GM03348 (cell line): ENCODE data around the gene TSPAN5.
A peak's percentile ranks its signal among the peaks of the same experiment; 100 is the strongest.

Source experiments
- DNase-seq: peaks from one replicate; pipeline ENCODE4 v3.0.0; 2012; ENCODE audit warnings: low spot score

TSPAN5 gene

GRCh38 chr4:98585596-98585995 lies 72.8 kb downstream of the TSPAN5 start:
- DNase-seq = no peak

GRCh38 chr4:98584265-98584664 lies 74.1 kb downstream of the TSPAN5 start:
- no peak for DNase-seq

GRCh38 chr4:98583265-98583664 lies 75.1 kb downstream of the TSPAN5 start:
- DNase-seq = no peak

GRCh38 chr4:98581126-98581525 lies 77.3 kb downstream of the TSPAN5 start:
- no peak for DNase-seq

DNA sequence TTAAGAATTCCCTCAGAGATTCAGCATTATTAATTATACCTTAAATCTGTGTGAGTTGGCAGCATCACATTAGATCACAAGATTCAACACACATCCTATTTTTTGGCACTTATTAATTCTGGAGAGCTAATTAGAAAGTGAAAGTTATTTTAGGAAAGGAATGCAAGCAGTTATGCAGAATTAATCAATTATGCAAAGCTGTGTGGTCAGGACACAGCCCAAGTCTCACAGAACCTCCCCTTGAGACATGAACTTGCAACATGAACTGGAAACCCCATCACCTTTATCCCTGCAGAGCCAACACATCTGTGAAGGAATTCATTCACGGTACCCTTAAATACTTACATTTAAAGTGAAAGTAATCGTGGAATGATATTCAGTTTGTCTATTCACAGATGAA lies 80.5 kb downstream of the TSPAN5 start:
- peak; percentile 31 for DNase-seq

GRCh38 chr4:98574816-98575215 lies 83.6 kb downstream of the TSPAN5 start:
- no peak for DNase-seq

DNA sequence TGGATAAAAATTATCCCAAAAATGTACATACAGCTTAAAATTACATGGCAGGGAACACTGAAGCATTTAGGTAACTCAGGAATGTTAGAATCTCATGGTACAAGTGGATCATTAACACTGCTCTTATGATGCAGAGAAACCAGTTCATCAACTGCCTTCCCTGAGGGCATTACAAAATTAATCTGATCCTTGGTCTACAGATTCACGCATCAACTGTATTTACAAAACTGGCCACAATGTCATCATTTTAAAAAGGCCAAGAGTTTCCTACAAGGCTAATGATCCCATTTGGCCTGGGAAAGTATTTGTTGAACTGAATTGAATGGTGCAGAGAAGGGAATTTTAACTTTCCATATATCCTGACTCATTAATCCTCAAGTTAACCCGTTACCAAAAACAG lies 84.6 kb downstream of the TSPAN5 start:
- DNase-seq = no peak

DNA sequence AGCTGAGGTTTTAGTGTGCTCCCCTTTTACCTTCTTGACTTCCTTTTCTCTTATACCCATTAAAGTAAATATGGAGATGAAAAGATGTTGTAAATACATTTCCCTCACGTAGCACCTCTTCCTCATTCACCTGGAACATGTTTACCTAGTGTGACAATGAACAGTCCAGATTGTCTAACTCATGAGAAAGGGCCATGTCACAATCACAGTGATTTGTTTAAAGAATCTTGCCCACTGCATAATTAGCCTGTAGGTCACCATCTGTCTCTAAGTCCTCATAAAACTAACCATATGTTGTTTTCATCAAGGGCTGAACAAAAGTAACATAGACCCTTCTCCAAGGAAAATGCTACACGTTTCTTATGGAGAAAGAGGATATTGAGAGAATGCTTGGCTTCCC lies 85.7 kb downstream of the TSPAN5 start:
- no peak for DNase-seq

DNA sequence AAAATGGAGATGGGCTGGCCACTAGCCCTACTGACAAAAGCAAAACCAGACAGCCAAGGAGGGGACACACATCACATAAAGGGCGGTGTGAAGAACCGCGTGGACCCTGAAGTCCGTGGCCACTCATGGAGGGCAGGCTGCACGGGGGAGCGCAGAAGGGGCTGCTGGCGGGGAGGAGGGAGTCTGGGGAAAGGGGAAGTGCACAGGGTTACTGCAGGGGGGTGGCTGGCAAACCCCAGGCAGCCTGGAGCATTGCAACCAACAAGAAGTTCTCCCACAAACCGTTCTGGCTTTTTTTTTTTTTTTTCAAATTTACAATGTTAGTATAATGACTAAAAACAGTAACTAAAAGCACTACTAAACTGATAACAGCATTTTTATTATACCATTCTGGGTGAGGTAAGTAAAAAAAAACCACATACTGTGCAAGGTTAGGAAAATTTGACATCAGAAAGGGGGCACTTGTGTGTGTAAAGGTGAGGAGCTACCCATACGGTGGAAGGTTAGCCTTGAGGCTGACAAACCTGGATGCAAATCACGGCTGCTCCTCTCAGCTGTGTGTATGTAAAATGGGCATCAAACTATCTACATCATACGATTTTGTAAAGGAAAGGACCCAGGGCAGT lies 87.1 kb downstream of the TSPAN5 start:
- DNase-seq = no peak

GRCh38 chr4:98570151-98570797 lies 88.1 kb downstream of the TSPAN5 start:
- no peak for DNase-seq

GRCh38 chr4:98568941-98569663 lies 89.3 kb downstream of the TSPAN5 start:
- DNase-seq = peak; percentile 10

DNA sequence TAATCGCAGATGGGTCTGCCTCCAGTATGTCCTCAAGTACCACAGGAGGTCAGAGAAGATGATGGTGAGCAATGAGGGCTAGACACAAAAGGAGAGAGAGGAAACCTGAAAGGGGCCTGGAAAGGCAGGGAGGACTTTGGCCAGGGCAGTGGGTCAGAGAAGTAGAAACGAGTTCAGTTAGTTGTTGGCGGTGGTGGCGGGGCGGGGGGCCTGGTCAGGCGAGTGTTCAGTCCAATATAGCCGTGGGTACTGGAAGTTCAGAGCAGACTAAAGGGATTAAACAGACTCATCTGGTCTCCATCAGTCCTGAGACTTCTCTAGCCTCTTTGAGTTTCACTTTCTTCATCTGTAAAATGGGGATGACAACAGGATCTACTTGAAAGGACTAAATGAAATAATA lies 90.8 kb downstream of the TSPAN5 start:
- DNase-seq = no peak

- DNase-seq = peak; percentile 9
Measured at GRCh38 chr4:98566361-98567008, 91.9 kb downstream of the TSPAN5 start.

DNA sequence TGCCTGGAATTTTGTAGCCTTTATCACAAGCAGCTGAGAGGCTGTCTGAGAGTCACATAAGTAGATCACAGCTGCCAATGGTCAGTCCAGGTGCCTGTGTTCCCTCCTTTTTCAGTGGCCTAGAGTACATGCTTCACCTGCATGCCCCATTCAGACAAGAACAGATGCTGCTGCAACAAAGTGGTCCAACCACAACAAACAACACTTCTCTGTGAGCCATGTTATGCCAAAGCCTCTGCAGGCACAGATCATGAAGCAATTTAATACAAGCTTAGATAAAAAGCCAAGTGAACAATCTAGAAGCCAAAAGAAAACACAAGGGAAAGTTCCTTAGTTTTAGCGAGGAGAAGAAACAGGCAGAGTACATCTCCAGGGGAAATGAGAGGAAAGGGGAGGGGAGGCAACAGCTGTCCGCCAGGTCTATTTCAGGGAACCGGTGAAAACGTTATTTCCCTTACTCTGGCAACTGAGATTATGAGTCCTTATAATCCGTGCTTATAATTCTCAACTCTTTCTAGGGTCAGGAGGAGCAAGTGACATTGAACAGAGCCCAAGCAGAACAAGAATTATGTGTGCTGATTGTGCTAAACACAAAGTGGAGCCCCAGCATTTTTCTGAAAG lies 92.6 kb downstream of the TSPAN5 start:
- DNase-seq = no peak

DNA sequence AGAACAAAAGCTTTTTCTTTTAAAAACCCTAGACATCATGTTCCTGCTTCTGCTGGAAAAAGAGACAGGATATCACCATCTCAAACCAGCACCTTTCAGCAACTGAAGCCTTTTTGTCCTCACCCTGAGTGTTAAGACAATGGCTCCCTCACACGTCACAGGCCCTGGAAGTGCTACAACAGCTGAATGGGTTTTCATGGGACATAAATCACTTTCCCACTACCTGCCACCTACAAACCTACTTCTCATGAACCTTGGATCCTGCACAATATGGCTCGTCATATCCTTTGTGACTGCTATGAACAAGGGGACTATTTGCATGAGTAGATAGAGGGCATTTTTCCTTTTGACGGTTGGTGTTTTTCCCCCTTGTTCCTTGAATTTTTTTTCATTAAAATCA lies 93.6 kb downstream of the TSPAN5 start:
- no peak for DNase-seq

DNA sequence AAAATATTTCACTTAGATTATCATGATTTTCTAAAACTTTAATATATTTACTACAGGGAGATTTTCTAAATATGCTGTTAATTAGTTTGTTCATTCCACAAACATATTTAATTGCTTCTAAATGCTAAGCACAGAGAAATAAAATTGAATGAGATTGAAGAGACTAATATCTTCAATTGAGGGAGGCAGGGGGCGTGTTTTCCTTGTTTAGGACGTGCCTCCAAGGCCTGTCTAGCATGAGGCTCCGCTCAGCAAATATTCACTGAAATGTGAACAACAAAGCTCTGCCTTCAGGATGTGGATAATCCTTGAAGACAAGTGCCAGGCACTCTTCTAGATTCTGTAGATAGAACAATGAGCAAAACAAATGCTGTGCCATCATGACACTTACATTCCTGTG lies 98.1 kb downstream of the TSPAN5 start:
- no peak for DNase-seq

GRCh38 chr4:98558471-98559169 lies 99.8 kb downstream of the TSPAN5 start:
- no peak for DNase-seq

DNA sequence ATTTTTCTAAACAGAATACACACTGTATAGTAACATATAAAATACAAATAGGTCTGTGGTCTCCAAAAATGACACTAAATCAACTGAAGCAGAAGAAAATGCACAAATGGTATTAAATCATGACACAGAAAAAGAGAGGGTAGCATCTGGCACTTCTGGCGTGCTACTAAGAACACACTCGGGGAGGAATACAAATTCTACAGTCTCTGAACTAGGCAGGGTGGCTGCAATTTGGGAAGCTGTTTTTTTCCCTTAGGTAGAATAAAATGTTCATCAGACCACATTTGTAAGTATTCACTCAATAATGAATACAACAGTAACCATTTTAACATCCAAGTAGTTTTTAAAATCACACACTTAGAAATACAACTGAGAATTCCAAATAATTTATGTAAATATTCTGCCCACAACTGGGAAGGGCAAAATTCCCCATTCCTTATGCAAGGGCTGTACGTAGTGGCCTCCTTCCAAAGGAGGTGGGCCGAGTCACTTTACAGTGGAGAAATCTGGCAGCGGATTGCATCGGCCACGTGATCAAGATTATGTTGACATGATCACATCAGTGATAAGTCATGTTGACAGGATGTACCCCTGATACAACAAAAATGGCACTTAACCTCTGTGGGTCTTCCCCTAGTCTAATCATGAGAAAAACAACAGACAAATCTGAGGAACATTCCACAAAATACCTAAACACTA lies 101.1 kb downstream of the TSPAN5 start:
- peak; percentile 10 for DNase-seq

DNA sequence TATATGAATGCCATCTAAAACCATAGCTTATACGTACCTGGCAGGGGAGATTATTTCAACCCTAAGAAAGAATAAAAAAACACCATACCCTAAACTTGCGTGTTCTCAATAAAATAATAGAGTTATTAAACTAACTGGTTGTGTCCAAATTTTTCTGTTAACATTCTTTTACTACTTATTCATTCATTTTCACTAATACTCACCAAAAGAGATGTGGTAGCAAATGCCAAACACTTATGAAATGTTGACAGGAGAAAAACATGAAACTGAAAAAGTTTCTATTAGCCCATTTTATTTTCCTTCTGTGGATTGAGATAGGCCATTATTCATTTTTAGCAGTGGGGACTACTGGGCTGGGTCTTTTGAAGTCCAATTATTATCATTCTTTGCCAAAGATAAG lies 102.0 kb downstream of the TSPAN5 start:
- DNase-seq = peak; percentile 42

DNA sequence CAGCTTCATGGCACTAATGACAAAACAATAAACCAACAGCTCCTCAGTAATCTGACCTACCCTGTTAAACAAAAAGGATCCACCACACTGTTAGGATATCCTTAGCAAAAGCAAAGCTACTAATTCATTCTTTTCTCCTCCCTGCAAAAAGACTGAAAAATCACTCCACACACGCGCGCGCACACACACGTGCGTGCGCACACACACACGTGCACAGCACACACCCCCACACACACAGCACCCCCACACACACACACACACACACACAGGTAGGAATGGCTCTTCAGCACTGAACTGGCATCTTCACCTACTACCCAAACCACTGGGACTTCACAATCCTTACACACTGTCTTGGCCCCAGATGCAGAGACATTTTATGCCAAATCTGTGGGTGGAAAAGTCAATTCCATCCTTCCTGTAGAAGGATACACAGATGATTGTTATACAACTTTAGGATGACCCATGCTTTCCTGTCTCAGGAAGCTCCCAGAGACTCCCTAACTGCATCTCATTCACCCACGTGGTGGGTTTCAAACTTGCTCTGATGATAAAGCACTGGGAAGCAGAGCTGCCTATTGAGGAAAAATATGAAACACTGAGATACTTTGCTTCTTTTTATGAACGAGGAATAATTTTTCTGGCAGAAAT lies 102.5 kb downstream of the TSPAN5 start:
- DNase-seq = peak; percentile 57
